Lower leg skin (tissue), 4 donors: ENCODE results near the gene POLDIP3. TPM values are rescaled to one million over a fixed set of nuclear protein-coding genes. Genes with fewer than 3 reads are reported as not detected.
"Not testable (repeated sequence)": the region's sequence is repeated elsewhere in the genome, so short reads cannot be mapped to it uniquely, and the experiment has no call there.

ENCODE experiments used
- DNase-seq, 2 donors: peaks; one replicate each; pipeline ENCODE4 v3.0.0-alpha.2; 2019; ENCODE audit warnings: low spot score in 2 of 2
- H3K4me3 ChIP-seq: fragments of 200-600 bp; sonication (generic); 2 replicates; pipeline ENCODE4 v1.5.1; 2017; ENCODE audit warnings: mild to moderate bottlenecking, low read depth; ENCODE audit not compliant: poor library complexity, severe bottlenecking
- CTCF ChIP-seq, 3 donors: fragments of 450-650 bp; IDR thresholded peaks; one replicate each; pipeline ENCODE4 v1.5.1; 2016; ENCODE audit warnings: antibody characterized with exemption in 3 of 3, mild to moderate bottlenecking in 3 of 3, moderate library complexity in 2 of 3
- POLR2A ChIP-seq, 2 donors: fragments of 450-650 bp; IDR thresholded peaks; one replicate each; pipeline ENCODE4 v1.6.1; 2016 to 2017; ENCODE audit warnings: antibody characterized with exemption in 2 of 2, mild to moderate bottlenecking in 1 of 2, moderate library complexity in 1 of 2
- WGBS, 2 donors: methylation state at CpG; one replicate each; pipeline ENCODE4 v1.1.5; 2018; 5-methylcytosine and 5-hydroxymethylcytosine counted together
- intact Hi-C: fragments of 100-400 bp; cut with DNase I; formaldehyde crosslinking; loops from one replicate; pipeline ENCODE4 v1.15.0; 2023; ENCODE audit warnings: low total_unique reads
- total RNA-seq, 4 donors: library from RNA; depleted of rRNA; stranded (reverse); fragments of >200 nt; gene quantifications; one replicate each; pipeline ENCODE4 v1.1.0, GENCODE V29; 2016

The POLDIP3 gene
- total RNA-seq, 4 donors from 2014 or later = 29.6 to 41.8 (median 40.8) TPM

DNA sequence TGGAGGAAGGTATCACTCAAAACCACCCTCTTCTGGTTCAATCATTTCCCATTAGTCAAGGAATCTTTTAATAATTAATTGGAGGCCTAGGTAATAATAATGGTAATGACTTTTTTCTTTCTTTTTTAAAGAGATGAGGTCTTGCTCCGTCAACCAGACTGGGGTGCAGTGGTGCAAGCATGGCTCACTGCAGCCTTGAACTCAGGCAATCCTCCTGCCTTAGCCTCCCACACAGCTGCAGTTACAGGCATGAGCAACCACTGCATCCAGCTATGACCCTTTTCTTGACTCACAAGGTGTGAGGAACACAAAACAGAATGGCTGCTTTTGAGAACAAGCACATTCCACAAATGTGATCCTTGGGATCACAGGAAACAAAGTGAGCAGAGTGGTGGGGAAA is 3.6 kb downstream of the POLDIP3 start:
- WGBS, 2 donors = 77 to 95% methylated on average over 1 of the region's 1 CpG
- no peak for TF ChIP-seq POLR2A (IDR thresholded peaks at IDR 0.05)
- TF ChIP-seq CTCF (IDR thresholded peaks at IDR 0.05) = no peak
- no peak for DNase-seq
- H3K4me3 ChIP-seq = no peak overlapping the region
- intact Hi-C loops = no loop called here

GRCh38 chr22:42610186-42610585 is 4.5 kb downstream of the POLDIP3 start:
- no peak overlapping the region for H3K4me3 ChIP-seq
- intact Hi-C loops = no loop called here
- no peak for DNase-seq
- TF ChIP-seq POLR2A (IDR thresholded peaks at IDR 0.05) (no peak), CTCF (IDR thresholded peaks at IDR 0.05) (no peak)
- WGBS, 2 donors = 55 to 65% methylated on average over 5 of the region's 5 CpGs

DNA sequence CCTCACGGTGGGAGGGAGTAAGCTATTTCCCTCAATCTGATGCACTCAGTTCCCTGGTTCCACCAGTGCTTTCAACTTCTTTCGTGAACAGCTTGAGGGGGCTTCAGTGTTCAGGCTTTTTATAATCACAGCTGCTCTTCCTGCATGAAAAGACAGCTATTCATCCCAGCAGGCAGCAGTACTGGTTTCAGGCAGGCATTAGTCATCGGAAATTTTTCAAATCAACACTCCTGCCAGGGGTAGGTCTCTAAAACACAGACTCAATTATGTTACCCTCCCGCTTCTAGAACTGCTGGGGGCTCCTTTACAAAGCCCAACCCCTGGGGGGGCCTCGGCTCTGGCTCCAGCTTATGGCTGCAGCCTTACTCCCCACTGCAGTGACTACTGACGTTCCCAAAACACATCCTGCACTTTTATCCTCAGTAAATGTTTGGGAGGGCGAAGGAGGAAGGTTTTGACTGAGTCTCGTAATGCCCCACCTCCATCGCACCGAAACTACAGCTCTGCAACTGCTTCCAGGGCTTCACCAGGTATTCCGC is 5.8 kb downstream of the POLDIP3 start:
- DNase-seq = no peak
- no peak overlapping the region for H3K4me3 ChIP-seq
- TF ChIP-seq POLR2A (IDR thresholded peaks at IDR 0.05) (no peak), CTCF (IDR thresholded peaks at IDR 0.05) (no peak)
- 34% methylated on average over 11 of the region's 11 CpGs for WGBS, 2 donors
- intact Hi-C loops = no loop called here

DNA sequence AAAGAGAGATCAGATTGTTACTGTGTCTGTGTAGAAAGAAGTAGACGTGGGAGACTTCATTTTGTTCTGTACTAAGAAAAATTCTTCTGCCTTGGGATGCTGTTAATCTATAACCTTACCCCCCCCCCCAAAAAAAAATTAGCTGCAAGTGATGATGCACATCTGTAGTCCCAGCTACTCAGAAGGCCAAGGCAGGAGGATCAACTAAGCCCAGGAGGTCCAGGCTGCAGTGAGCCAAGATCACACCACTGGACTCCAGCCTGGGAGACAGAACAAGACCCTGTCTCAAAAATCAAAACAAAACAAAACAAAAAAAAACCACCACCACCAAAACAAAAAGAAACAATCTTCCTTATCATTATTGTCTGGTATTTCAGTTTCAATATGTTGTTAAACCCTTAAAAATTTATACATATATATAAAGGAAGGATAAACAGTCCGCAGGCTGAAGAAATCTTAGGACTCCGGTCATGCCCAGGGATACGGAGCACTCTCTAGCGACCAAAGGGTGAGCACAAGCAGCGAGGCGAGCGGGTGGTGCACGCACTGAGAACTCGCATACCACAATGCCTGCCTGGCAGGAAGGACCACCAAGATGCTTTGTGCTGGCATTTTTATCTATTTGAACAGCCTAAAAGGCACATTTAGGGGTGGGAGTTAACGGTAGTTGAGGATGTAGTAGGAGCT is 6.4 kb downstream of the POLDIP3 start:
- intact Hi-C loops = no loop called here
- H3K4me3 ChIP-seq = no peak overlapping the region
- TF ChIP-seq CTCF (IDR thresholded peaks at IDR 0.05) = no peak
- no peak for TF ChIP-seq POLR2A (IDR thresholded peaks at IDR 0.05)
- DNase-seq = no peak
- WGBS, 2 donors = 70 to 77% methylated on average over 11 of the region's 11 CpGs

DNA sequence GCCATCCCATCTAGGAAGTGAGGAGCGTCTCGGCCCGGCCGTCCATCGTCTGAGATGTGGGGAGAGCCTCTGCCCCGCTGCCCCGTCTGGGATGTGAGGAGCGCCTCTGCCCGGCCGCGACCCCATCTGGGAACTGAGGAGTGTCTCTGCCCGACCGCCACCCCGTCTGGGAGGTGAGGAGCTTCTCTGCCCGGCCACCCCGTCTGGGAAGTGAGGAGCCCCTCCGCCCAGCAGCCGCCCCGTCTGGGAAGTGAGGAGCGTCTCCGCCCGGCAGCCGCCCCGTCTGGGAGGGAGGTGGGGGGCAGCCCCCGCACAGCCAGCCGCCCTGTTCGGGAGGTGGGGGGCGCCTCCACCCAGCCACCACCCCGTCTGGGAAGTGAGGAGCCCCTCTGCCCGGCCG is 7.0 kb downstream of the POLDIP3 start:
- 93 to 94% methylated on average over 15 to 31 of the region's 31 CpGs for WGBS, 2 donors
- intact Hi-C loops, H3K4me3 ChIP-seq, DNase-seq: not testable (repeated sequence)

DNA sequence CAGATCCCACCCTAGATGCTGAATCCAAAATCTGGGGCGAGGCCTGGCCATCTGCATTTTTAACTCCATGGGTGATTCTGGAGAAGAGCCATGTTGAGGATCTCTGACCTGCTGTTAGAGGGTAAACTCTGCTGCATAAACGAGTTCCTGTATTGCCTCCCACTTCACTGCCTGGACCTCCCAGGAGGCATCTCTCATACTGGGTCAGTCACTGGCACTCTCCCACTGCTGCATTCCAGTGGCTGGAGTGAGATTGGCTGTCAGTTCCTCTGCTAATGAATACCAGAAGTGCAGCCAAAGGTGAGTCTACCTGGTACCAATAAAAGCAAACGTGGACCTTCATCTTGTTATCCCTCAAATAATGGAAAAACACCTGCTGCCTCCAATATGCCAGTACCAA is 10.3 kb downstream of the POLDIP3 start:
- TF ChIP-seq CTCF (IDR thresholded peaks at IDR 0.05) = no peak
- no peak for DNase-seq
- 42 to 69% methylated on average over 3 of the region's 3 CpGs for WGBS, 2 donors
- H3K4me3 ChIP-seq = no peak overlapping the region
- intact Hi-C loops = no loop called here
